CD8-positive, alpha-beta memory T cell (primary cell): ENCODE data around the gene DPM3. TPM values are rescaled to one million over a fixed set of nuclear protein-coding genes. Genes with fewer than 3 reads are reported as not detected.

ENCODE experiments used
- CTCF ChIA-PET: fragments of 350-600 bp; sonication (Branson Sonifier 250); formaldehyde crosslinking; loops from one replicate; lab custom pipeline; 2021; ENCODE audit warnings: antibody characterized with exemption; lab: Charles Lee
- POLR2A ChIA-PET: fragments of 350-600 bp; sonication (Branson Sonifier 250); formaldehyde crosslinking; loops from one replicate; lab custom pipeline; 2021; ENCODE audit warnings: antibody characterized with exemption; lab: Charles Lee
- DNase-seq, 5 donors: peaks; one replicate each; pipeline versions ENCODE4 v3.0.0 to v3.0.0-alpha.2; 2020 to 2022; ENCODE audit warnings: mixed read lengths in 1 of 5
- H3K27ac ChIP-seq: one replicate; pipeline ENCODE4 v1.7.0; 2013; ENCODE audit warnings: low read depth, mild to moderate bottlenecking, low read length, moderate library complexity
- H3K27me3 ChIP-seq: 2 replicates; pipeline ENCODE4 v1.7.0; 2013; ENCODE audit warnings: low read length, mild to moderate bottlenecking; ENCODE audit not compliant: insufficient read depth, poor library complexity, severe bottlenecking
- H3K36me3 ChIP-seq: 2 replicates; pipeline ENCODE4 v1.7.0; 2013; ENCODE audit warnings: mild to moderate bottlenecking, low read length, moderate library complexity; ENCODE audit not compliant: insufficient read depth
- H3K4me1 ChIP-seq: 2 replicates; pipeline ENCODE4 v1.7.0; 2013; ENCODE audit warnings: mild to moderate bottlenecking, low read length, moderate library complexity; ENCODE audit not compliant: insufficient read depth
- H3K4me3 ChIP-seq: 2 replicates; pipeline ENCODE4 v1.7.0; 2013; ENCODE audit warnings: mild to moderate bottlenecking, low read length
- H3K9me3 ChIP-seq: 2 replicates; pipeline ENCODE4 v1.7.0; 2013; ENCODE audit warnings: mild to moderate bottlenecking, low read length
- H3K27ac Mint-ChIP-seq, 8 donors: one replicate each; pipeline ENCODE4 v1.8.0; 2020 to 2021; ENCODE audit warnings: mixed read lengths in 8 of 8, mild to moderate bottlenecking in 6 of 8, inconsistent platforms in 3 of 8, moderate library complexity in 3 of 8
- H3K27me3 Mint-ChIP-seq, 2 donors: one replicate each; pipeline ENCODE4 v1.8.0; 2020 to 2021; ENCODE audit warnings: mixed read lengths in 2 of 2, mild to moderate bottlenecking in 1 of 2, moderate library complexity in 1 of 2
- H3K36me3 Mint-ChIP-seq, 3 donors: one replicate each; pipeline ENCODE4 v1.8.0; 2020 to 2021; ENCODE audit warnings: mixed read lengths in 3 of 3, inconsistent platforms in 1 of 3, mild to moderate bottlenecking in 1 of 3
- H3K4me1 Mint-ChIP-seq, 3 donors: one replicate each; pipeline ENCODE4 v1.8.0; 2020 to 2021; ENCODE audit warnings: mixed read lengths in 3 of 3, inconsistent platforms in 1 of 3, mild to moderate bottlenecking in 1 of 3
- H3K4me3 Mint-ChIP-seq, 7 donors: one replicate each; pipeline ENCODE4 v1.8.0; 2020 to 2021; ENCODE audit warnings: mixed read lengths in 7 of 7, mild to moderate bottlenecking in 6 of 7, moderate library complexity in 4 of 7, inconsistent platforms in 2 of 7
- H3K9me3 Mint-ChIP-seq, 5 donors: one replicate each; pipeline ENCODE4 v1.8.0; 2020 to 2022; ENCODE audit warnings: mixed read lengths in 5 of 5, mild to moderate bottlenecking in 3 of 5, moderate library complexity in 2 of 5, inconsistent platforms in 1 of 5
- polyA plus RNA-seq: library from polyadenylated mRNA; unstranded; fragments of 300-500 nt; fragmentation: Illumina TruSeq; gene quantifications from one replicate; pipeline ENCODE4 v1.2.3, GENCODE V29; 2021
- total RNA-seq, 2 experiments: library from RNA; stranded (reverse); gene quantifications; one replicate each; pipeline ENCODE4 v1.2.3, GENCODE V29; 2021

DPM3 gene
- total and polyA plus RNA-seq, 3 experiments from 2014 or later = 38.9 to 120 (median 40.9) TPM

DNA sequence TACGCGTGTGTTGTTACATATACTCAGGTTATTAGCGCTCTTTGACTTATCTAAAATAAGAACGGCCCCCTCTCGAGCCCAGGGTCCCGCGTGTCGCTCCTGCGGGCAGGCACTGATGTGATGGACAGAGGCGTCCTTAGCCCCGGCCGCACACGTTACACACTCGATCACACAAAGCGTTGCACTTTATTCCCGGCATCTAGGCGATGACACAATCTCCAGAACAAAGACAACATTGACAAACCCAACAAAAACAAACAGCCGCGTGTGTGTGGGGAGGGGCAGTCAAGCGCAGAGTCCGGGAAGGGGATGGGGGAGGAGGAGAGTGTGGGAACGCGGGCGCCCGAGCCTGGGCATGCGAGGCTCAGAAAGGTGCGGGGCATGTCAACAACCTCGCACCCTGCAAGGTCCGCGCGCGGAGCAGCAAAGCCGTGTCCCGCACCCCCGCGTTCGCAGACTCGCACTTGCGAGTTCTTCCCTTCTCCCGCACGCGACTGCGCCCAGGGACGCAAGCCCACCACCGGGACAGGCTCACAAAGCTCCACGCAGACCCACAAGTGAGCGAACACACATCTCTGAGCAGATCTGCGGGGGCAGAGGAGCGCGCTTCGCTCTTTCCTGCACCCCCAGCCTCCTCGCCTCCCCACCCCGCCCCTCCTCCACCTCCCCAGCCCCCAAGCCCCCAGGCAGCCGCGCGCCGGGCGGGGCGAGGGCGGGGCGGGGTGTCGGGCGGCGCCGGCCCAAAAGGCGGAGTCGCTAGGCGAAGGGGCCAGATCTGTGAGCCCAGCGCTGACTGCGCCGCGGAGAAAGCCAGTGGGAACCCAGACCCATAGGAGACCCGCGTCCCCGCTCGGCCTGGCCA, 13.0 kb downstream of the DPM3 start, which contains the start of gene EFNA1:
EFNA1 (plus strand) TSS at position 772 of the 862 bp plus-strand sequence. CDS start 102 bp downstream, outside the sequence.
- Mint-ChIP-seq H3K4me3 (peak within 1 kb of the TSS; percentile 78 to 93 (median 89)), H3K27ac (peak within 1 kb of the TSS in 6 of 8 donors; percentile 13 to 77 (median 68)), H3K9me3 (no peaks in the 10 kb centered on the region), H3K27me3 (peaks cover 16 to 34% of the 10 kb centered on the region in 2 donors), H3K4me1 (peaks cover 23 to 30% (median 23%) of the 10 kb centered on the region in 3 donors), H3K36me3 (no peaks in the 10 kb centered on the region)
- H3K27me3 ChIP-seq = no peaks in the 10 kb centered on the region
- H3K4me3 ChIP-seq = peak within 1 kb of the TSS; percentile 64
- DNase-seq = peak; percentile 22 to 63 (median 42)
- peak within 1 kb of the TSS; percentile 55 for H3K27ac ChIP-seq
- peaks cover 34% of the 10 kb centered on the region for H3K4me1 ChIP-seq
- POLR2A ChIA-PET = no interaction called here
- H3K9me3 ChIP-seq = no peaks in the 10 kb centered on the region
- no peaks in the 10 kb centered on the region for H3K36me3 ChIP-seq
- CTCF ChIA-PET = interaction anchor here (1.5 to 3.0 kb wide), 3 partner anchors 16 to 36 kb away, joined by 3 to 12 read pairs (median 5); no protein-coding TSS in a partner anchor

DNA sequence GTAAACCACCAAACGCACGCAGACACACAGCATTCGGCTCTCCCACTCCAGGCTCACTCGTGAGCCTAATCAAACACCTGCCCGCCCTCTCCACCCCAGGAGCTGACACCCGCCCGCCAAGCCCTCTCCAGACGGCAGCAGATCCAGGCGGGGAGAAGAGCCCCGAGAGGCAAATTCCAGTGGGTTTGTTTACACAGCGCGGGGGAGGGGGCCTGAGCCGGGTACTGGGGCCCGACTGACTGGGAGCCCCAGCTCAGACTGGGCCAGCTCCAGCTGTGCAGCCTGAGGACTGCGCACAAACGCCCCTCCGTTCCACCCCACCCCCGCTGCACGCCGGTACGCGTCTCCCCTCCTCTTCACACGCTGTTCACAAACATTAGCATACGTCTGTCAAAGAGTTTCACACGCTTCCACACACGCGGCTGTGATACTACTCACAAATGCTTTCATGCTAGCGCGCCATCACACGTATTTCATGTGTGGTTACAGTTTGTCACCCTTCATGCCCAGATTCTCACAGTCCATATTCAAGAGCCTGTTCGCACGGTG, 13.7 kb downstream of the DPM3 start:
- no peaks in the 10 kb centered on the region for H3K36me3 Mint-ChIP-seq
- POLR2A ChIA-PET = interaction anchor here (0.5 kb wide), 1 partner anchor 18 kb away, joined by 3 read pairs; no protein-coding TSS in a partner anchor
- H3K27me3 ChIP-seq = no peaks in the 10 kb centered on the region

DNA sequence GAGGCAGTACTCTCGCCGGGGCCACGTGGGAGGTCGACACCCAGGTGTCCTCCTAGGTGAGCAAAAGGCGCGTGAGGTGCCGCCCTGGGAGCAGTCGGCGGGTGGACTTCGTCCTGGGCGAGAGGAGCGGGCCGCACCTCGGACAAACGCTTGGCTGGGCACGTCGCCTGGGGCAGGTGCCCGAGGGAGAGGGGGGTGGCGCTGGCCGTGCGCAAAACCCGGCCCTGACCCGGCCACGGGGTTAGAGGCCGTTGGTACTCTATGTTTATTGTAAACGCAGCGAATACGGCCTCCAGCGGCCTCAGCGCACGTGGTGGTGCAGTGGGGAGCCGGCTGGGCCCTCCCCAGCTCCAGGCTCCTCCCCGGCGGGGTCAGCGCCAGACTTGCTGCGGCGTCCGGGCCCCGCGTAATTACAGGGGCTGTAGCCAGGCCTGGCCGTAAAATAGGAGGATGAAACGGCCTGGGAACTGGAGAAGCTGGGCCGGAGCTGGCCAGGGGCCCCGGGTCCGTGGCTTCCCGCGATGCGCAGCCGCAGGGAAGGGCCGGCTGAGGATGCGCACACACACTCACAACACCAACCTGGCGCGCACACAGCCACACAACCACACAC, 14.3 kb downstream of the DPM3 start:
- ChIA-PET POLR2A (interaction anchor here (0.5 kb wide), 1 partner anchor 19 kb away, joined by 3 read pairs; no protein-coding TSS in a partner anchor), CTCF (interaction anchor here (1.2 to 1.7 kb wide), 2 partner anchors 35 to 42 kb away, joined by 4 to 5 read pairs; no protein-coding TSS in a partner anchor)
- H3K36me3 ChIP-seq = no peaks in the 10 kb centered on the region
- no peak overlapping the region for H3K27ac ChIP-seq
- peaks cover 34% of the 10 kb centered on the region for H3K4me1 ChIP-seq
- no peak overlapping the region for H3K4me3 ChIP-seq
- peaks cover 14 to 33% of the 10 kb centered on the region in 2 donors for H3K27me3 Mint-ChIP-seq
- no peak for DNase-seq
- H3K9me3 ChIP-seq = no peaks in the 10 kb centered on the region
- peak overlapping the region in 5 of 7 donors; percentile 20 to 89 (median 54) for H3K4me3 Mint-ChIP-seq
- H3K36me3 Mint-ChIP-seq = no peaks in the 10 kb centered on the region
- H3K27me3 ChIP-seq = no peaks in the 10 kb centered on the region
- H3K27ac Mint-ChIP-seq = no peak overlapping the region
- H3K4me1 Mint-ChIP-seq = peaks cover 23 to 30% (median 23%) of the 10 kb centered on the region in 3 donors
- no peaks in the 10 kb centered on the region for H3K9me3 Mint-ChIP-seq

More for the DNA sequence above, 13.7 kb downstream of the DPM3 start:
- H3K9me3 ChIP-seq = no peaks in the 10 kb centered on the region
- CTCF ChIA-PET = interaction anchor here (1.7 kb wide), 1 partner anchor 36 kb away, joined by 5 read pairs; no protein-coding TSS in a partner anchor
- DNase-seq = peak in 4 of 5 donors; percentile 34 to 64 (median 36)
- H3K4me1 ChIP-seq = peaks cover 34% of the 10 kb centered on the region
- H3K36me3 ChIP-seq = no peaks in the 10 kb centered on the region
- H3K4me3 ChIP-seq = peak overlapping the region; percentile 64
- peaks cover 23 to 30% (median 23%) of the 10 kb centered on the region in 3 donors for H3K4me1 Mint-ChIP-seq
- H3K27me3 Mint-ChIP-seq = peaks cover 16 to 34% of the 10 kb centered on the region in 2 donors
- H3K9me3 Mint-ChIP-seq = no peaks in the 10 kb centered on the region
- H3K27ac Mint-ChIP-seq = peak overlapping the region in 3 of 8 donors; percentile 4 to 66 (median 40)
- H3K4me3 Mint-ChIP-seq = peak overlapping the region; percentile 78 to 93 (median 89)
- no peak overlapping the region for H3K27ac ChIP-seq

DNA sequence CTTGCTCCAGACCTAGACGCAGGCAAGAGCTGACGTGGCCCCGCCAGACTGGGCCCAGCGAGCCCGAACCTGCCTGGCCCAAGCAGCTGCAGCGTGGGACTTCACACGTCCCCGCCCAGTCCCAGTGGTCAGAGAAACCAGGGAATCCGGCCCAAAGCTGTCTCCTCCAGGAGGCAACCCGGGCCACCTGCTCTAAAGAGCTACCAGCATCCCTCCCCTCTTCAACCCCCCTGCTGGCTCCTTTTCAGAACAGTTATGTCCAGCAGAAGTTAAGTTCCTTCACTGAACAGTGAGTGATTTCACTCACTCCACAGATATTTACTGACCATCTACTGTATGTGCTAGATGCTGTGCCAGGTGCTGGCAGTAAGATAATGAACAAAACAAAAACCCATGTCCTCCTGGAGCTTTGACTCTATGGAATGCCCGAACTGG, 14.8 kb downstream of the DPM3 start:
- H3K9me3 ChIP-seq = no peaks in the 10 kb centered on the region
- peak overlapping the region in 5 of 7 donors; percentile 20 to 78 (median 34) for H3K4me3 Mint-ChIP-seq
- peaks cover 14 to 28% of the 10 kb centered on the region in 2 donors for H3K27me3 Mint-ChIP-seq
- peaks cover 34% of the 10 kb centered on the region for H3K4me1 ChIP-seq
- no peaks in the 10 kb centered on the region for H3K36me3 Mint-ChIP-seq
- DNase-seq = no peak
- no peak overlapping the region for H3K27ac Mint-ChIP-seq
- H3K27me3 ChIP-seq = no peaks in the 10 kb centered on the region
- ChIA-PET CTCF (interaction anchor here (1.2 to 1.7 kb wide), 2 partner anchors 34 to 42 kb away, joined by 4 to 5 read pairs; no protein-coding TSS in a partner anchor), POLR2A (no interaction called here)
- no peaks in the 10 kb centered on the region for H3K9me3 Mint-ChIP-seq
- no peaks in the 10 kb centered on the region for H3K36me3 ChIP-seq
- H3K4me3 ChIP-seq = no peak overlapping the region
- H3K27ac ChIP-seq = no peak overlapping the region
- peaks cover 23 to 30% (median 23%) of the 10 kb centered on the region in 3 donors for H3K4me1 Mint-ChIP-seq

DNA sequence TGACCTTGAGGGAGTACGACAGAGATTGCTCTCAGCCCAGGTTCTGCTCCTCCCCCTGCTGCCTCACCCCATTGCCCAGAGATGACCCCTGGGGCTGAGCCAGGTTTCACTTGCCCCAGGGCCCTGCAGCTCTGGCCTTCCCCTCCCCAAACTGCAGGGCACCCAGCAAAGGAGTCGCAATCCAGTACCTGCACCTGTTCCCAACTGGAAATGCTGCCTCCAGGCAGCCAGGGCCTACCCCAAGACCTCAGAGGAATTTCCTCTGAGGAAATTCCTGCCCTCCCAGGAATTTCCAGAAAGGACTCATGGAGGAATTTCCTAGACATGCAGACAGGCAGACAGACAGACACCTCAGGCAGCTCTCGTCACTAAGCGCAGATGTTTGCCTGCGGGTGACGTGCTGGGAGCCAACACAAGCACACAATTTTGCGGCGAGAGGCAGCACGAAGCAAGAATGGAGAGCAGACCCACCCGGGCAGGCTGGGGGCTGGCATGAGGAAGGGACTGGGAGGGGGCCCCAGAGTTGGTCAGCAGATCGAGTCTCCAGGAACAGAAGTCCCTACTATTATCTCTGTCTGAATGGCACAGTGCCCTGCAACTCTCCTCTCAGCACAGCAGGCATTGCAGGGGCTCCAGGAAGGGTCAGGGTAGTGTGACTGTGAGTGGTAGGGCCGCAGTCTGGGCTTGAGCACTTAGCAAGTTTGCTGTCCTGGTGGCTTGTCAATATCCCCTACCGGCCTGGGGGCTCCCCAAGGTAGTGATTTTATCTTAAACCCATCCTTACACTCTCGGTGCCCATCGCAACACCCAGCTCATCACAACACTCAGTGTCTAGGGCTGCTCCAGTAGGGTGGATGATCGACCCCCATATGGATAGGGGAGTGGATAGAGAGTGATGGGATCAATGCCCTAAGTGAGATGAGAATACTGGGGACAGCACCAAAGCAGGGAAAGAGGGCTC, 15.5 kb downstream of the DPM3 start:
- H3K27me3 Mint-ChIP-seq = peaks cover 14 to 26% of the 10 kb centered on the region in 2 donors
- peaks cover 23 to 29% (median 23%) of the 10 kb centered on the region in 3 donors for H3K4me1 Mint-ChIP-seq
- no peaks in the 10 kb centered on the region for H3K9me3 Mint-ChIP-seq
- peak overlapping the region in 2 of 8 donors; percentile 50 to 74 for H3K27ac Mint-ChIP-seq
- ChIA-PET CTCF (interaction anchor here (1.2 kb wide), 1 partner anchor 43 kb away, joined by 4 read pairs; no protein-coding TSS in a partner anchor), POLR2A (no interaction called here)
- no peaks in the 10 kb centered on the region for H3K27me3 ChIP-seq
- no peaks in the 10 kb centered on the region for H3K36me3 ChIP-seq
- peaks cover 32% of the 10 kb centered on the region for H3K4me1 ChIP-seq
- no peaks in the 10 kb centered on the region for H3K36me3 Mint-ChIP-seq
- H3K9me3 ChIP-seq = no peaks in the 10 kb centered on the region
- DNase-seq = no peak
- H3K27ac ChIP-seq = no peak overlapping the region
- H3K4me3 ChIP-seq = no peak overlapping the region
- H3K4me3 Mint-ChIP-seq = no peak overlapping the region

DNA sequence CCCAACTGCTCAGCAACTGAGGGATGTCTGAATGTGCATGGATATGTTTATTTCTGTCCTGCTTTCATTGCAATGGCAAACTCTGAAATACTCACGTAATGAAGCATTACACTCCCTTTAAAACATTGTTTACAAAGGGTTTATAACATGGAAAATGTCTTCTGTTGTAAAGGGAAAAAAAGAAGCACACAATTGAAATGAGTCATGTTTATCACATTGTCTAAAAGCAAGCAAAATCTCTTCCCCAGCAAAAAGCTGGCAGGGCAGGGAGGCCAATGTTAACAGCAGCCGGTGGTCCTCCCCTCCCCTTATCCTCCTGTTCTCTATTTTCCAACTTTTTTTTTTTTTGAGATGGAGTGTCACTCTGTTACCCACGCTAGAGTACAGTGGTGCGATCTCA, 16.5 kb downstream of the DPM3 start:
- Mint-ChIP-seq H3K27ac (no peak overlapping the region), H3K27me3 (peaks cover 12 to 18% of the 10 kb centered on the region in 2 donors)

DNA sequence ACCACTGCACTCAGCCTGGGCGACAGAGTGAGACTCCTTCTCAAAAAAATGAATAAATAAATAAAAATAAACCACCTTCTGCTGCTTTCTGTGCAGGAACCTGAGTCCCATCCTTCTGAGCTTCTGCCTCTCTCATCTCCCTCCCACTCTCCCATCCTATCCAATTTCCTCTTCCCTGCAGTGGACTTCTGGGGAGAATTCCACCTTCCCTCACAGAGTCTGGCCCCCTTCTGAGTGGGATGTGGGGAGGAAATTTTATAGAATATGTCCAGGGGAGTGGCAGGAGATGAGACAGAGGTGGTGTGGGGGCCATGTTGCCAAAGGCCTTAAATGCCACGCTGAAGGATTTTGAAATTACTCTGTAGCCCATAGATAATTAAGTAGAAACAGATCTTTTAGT, 18.0 kb downstream of the DPM3 start:
- DNase-seq = no peak
- Histone ChIP-seq H3K4me1 (peaks cover 11% of the 10 kb centered on the region), H3K27ac (no peak overlapping the region), H3K4me3 (no peak overlapping the region), H3K36me3 (no peaks in the 10 kb centered on the region), H3K27me3 (no peaks in the 10 kb centered on the region), H3K9me3 (no peaks in the 10 kb centered on the region)
- H3K4me1 Mint-ChIP-seq = peaks cover 8% of the 10 kb centered on the region in 3 donors
- no peaks in the 10 kb centered on the region for H3K36me3 Mint-ChIP-seq
- peaks cover 4 to 12% of the 10 kb centered on the region in 2 donors for H3K27me3 Mint-ChIP-seq
- POLR2A ChIA-PET = no interaction called here
- CTCF ChIA-PET = interaction anchor here (1.0 to 1.8 kb wide), 3 partner anchors 12 to 31 kb away, joined by 3 read pairs; partner anchors contain the start of gene SLC50A1
- no peak overlapping the region for H3K27ac Mint-ChIP-seq
- no peak overlapping the region for H3K4me3 Mint-ChIP-seq
- no peaks in the 10 kb centered on the region for H3K9me3 Mint-ChIP-seq

More for the DNA sequence above, 16.5 kb downstream of the DPM3 start:
- Histone ChIP-seq H3K27me3 (no peaks in the 10 kb centered on the region), H3K4me3 (no peak overlapping the region), H3K4me1 (peaks cover 22% of the 10 kb centered on the region), H3K9me3 (no peaks in the 10 kb centered on the region), H3K36me3 (no peaks in the 10 kb centered on the region), H3K27ac (no peak overlapping the region)
- Mint-ChIP-seq H3K36me3 (no peaks in the 10 kb centered on the region), H3K4me1 (peaks cover 18 to 21% (median 19%) of the 10 kb centered on the region in 3 donors), H3K4me3 (no peak overlapping the region), H3K9me3 (no peaks in the 10 kb centered on the region)
- POLR2A ChIA-PET = no interaction called here
- CTCF ChIA-PET = no interaction called here
- no peak for DNase-seq
